ENCODE data around the gene ANKRD33B.
A peak's percentile ranks its signal among the peaks of the same experiment; 100 is the strongest.
"Not testable (repeated sequence)": the region's sequence is repeated elsewhere in the genome, so short reads cannot be mapped to it uniquely, and the experiment has no call there.

Gene ANKRD33B

GRCh38 chr5:10559871-10560270, 4.0 kb upstream of the ANKRD33B start:
- no peak for DNase-seq

GRCh38 chr5:10562201-10563109, 1.4 kb upstream of the ANKRD33B start:
- DNase-seq = no peak

DNA sequence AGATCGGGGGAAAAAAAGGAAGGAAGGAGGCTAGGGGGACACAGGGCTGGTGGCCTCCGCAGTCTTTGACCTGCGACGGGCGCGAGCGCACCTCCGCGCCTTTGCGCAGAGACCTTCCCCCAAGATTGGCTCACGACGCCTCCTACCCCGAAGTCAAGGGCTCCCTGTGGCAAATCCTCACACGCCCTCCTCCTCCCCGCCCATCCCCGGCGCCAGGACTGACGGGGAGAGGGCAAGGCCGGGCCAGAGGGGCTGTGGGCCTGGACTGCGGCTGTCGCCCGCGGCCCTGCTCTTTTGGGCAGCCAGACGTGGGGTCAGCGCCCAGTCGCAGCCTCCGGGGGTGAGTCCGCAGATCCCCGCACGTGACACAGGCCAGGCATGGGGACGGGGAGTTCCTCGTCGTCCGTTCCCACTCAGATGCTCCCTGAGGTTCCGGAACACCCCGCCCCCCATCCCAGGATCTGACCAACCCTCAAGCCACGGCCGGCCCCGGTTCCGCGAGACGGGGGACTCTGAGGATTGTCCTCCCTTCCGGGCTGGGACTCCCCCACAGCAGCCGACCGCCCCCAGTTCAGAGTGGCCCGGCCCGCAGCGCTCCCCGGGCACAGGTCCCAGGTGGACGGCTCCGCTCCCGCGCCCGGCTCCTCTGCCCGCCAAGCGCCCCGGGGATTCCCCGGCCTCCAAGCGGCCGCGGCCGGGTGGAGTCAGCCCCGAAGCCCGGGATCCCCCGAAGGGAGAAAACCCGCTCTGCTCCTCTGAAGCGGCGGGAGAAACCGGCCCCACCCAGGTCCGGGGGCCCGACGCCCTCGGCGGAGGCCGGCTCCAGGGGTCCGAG, 543 bp upstream of the ANKRD33B start:
- peak; percentile 80 for DNase-seq

DNA sequence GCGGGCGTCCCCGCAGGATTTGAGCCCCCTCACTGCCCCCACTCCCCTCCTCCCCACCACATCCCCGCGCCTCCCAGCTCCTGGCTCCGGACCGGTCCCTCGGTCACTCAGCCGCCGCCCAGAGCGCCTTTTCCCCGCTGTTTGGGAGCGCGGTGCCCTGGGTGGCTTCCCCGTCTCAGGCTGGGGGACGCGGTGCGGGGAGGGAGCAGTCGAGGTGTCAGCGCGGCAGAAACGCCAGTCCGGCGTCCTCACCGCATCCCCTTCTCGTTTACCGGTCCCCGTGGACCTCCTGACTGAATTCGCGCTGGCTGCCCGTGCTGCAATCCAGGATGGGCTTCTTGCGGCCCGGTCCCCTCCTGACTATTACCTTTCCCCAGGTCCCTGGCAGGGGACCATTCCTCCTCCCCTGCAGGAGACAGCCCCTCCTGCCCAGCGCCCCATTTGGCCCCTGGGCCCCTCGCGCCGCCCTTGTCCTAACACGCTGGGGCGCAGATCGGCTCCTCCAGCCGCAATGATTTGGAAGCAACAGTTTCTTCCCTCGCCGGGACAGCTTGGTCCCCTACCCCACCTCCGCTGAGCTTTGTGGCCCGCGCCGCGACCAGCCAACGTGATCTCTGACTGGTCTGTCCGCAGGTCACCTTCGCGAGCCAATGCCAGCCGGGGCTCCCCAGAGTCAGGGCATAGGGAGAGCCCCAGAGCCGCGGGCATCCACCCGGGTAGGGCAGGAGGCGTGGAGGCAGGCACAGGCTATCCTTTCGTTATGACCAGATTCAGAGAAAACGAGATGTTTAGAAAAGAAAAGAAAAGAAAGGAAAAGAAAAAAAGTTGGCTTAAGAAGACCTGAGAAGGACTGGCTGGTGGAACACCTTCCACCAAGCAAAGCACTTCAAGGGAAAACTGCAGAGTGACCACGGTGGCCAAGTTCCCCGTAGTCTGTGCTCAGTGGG, 1.2 kb downstream of the ANKRD33B start:
- DNase-seq = peak; percentile 56

GRCh38 chr5:10565785-10566542, 2.1 kb downstream of the ANKRD33B start:
- peak; percentile 59 for DNase-seq

DNA sequence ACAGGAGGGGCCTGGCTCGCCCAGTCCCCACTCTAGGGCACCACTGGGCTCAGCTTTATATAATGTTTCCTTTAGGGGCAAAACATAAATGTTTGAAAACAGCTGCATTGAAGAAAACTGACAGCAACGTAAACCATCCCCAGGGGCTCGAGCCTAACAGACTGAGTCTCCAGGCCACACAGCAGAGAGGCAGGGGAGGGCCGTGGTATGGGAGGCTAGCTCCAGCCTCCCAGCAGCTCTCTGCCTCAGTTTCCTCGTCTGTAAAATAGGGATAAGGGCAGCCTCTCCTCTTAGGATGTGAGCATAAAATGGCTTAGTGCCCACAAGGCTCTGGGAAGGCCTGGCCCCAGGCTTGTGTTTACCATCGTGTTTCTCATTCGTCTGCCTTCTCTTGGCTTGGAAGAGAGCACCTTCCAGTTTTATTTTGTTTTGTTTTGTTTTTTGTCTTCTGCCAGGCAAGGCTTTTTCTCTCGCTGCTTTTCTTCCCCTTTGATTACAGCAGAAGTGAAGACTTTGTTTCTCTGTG, 2.7 kb downstream of the ANKRD33B start:
- no peak for DNase-seq

DNA sequence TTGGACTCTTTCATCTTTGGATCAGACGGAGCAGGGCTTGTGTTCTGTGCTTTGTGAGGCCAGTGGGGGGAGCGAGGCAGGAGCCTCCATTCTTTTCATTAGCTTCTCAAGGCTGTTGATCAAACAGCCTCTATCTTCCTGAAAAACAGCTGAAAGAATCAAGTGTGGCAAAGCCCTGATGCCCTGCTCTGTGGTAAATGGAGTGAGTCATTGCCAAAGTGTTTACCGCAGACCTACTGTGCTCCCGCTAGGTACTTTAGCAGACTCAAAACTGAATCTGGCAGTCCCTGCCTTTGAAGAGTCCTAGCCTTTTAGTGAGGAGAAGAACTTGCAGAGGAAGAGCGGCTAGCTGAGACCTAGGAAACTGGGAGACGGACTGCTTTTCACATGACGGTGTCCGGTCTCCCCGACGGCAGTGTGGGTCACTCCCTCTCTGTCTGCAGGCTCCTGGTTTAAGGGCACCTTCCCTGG, 3.3 kb downstream of the ANKRD33B start:
- DNase-seq = no peak

DNA sequence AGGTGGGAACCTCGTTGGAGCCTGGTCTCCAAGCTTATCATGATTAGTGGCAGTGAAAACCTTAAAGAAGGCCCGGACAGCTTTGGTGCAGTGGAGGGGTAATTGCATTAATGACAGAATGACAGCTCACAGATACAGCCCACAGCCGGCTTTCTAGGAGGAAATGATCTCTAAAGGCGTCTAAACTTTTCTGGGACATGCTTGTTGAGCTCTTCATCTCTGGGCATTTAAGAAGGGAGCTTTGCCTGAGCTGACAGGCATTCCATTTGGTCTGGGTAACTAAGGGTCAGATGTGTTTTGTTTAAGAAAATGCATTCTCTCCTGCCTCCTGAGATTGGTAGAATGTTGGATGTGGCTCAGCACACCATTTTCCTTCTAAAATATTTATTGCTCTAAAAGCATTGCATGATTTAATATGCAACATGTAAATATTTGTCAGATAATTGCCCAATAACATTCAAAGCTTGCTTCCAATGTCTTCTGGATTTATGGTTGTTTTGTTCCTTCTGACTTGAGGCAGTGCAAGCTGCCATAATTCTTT, 4.0 kb downstream of the ANKRD33B start:
- no peak for DNase-seq

DNA sequence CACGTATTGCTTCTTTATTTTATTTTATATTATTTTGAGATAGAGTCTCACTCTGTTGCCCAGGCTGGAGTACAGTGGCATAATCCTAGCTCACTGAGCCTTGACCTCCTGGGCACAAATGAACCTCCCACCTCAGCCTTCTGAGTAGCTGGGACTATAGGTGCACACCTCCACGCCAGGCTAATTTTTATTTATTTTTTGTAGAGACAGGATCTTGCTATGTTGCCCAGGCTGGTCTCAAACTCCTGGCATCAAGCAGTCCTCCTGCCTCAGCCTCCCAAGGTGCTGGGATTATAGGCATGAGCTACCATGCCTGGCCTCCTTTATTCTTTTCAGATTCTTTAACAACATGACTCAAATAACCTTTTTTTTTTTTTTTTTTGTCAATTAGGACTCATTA, 6.7 kb downstream of the ANKRD33B start:
- DNase-seq = not testable (repeated sequence)

DNA sequence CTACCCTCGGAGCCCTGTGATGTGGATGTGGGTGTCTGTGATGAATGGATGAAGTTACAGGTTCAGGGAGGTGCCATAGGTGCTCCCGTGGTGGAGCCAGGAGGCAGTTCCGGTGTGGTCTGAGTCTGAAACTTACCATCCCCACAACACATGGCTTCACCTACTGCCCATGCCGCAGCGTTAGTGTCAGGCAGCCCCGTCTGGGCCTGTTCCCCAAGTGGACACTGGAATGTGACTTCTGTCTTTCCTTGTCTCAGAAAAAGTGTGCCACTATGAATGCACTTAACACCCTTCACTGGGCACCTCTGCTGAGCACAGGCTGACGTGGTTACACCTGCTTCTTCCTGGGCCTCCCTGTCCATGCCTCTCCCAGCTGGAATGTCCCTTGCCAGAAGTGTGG, 8.6 kb downstream of the ANKRD33B start:
- no peak for DNase-seq

DNA sequence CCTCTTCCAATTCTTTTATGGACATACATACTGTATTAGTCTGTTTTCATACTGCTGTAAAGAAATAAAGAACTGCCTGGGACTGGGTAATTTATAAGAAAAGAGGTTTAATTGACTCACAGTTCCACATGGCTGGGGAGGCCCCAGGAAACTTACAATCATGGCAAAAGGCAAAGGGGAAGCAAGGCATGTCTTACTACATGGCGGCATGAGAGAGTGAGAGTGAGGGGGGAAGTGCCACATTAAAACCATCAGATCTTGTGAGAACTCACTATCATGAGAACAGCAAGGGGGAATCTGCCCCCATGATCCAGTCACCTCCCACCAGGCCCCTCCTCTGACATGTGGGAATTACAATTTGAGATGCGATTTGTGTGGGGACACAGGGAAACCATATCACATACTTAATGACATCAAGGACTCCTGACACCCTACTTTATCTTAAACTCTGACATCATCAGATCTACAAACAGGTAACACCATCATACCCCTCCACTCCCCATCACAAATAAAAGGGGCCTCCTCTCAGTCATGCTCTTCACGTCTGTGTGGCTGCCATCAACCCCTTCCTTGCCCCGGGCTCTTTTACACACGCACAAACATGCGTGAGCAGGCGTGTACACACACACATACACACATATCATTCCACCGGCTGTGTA, 9.7 kb downstream of the ANKRD33B start:
- no peak for DNase-seq

- DNase-seq = not testable (repeated sequence)
Measured at GRCh38 chr5:10574879-10575278, 11.0 kb downstream of the ANKRD33B start.

DNA sequence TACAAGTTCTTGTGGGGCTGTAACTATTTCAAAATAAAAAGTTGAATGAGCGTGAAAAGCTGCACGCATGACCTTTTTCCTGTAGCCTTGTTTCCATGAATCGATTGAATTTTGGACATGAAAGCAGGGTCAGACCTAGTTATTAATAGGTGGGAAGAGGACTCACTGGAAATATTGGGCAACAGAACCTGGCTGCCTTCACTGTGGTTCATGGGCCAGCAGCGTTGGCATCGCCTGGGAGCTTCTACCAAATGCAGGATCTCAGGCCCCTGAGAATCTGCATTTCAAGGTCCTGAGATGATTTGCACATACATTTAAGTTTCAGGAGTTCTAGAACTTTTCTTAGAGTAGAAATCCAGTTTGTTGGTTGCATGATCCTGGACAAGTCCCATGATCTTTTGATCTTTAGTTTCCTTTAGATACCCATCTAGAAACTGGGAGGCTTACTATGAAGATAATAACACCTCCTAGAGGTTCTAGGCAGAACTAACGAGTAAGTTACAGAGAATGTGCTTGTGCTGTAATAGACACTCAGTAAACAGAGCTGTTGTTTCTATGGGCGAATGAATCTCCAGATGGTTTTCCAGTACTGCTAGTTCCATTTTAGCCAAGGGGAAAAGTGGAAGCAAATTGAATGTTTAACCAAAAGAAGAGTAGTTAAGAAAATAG, 12.4 kb downstream of the ANKRD33B start:
- peak; percentile 63 for DNase-seq

GRCh38 chr5:10576790-10577189, 12.9 kb downstream of the ANKRD33B start:
- DNase-seq = no peak

- peak; percentile 28 for DNase-seq
Measured at GRCh38 chr5:10577371-10578292, 13.8 kb downstream of the ANKRD33B start.

- no peak for DNase-seq
Measured at GRCh38 chr5:10578293-10578665, 14.4 kb downstream of the ANKRD33B start.

DNA sequence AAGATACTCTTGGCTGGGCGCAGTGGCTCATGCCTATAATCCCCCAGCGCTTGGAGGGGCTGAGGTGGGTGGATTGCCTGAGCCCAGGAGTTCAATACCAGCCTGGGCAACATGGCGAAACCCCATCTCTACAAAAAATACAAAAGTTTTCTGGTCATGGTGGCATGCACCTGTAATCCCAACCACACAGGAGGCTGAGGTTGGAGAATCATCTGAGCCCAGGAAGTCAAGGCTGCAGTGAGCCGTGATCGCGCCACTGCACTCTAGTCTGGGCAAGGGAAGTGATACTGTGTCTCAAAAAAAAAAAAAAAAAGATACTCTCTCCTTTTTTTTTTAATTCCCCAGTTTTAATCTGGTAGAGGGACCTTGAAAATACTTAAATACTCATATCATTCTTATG, 15.0 kb downstream of the ANKRD33B start:
- DNase-seq = no peak

DNA sequence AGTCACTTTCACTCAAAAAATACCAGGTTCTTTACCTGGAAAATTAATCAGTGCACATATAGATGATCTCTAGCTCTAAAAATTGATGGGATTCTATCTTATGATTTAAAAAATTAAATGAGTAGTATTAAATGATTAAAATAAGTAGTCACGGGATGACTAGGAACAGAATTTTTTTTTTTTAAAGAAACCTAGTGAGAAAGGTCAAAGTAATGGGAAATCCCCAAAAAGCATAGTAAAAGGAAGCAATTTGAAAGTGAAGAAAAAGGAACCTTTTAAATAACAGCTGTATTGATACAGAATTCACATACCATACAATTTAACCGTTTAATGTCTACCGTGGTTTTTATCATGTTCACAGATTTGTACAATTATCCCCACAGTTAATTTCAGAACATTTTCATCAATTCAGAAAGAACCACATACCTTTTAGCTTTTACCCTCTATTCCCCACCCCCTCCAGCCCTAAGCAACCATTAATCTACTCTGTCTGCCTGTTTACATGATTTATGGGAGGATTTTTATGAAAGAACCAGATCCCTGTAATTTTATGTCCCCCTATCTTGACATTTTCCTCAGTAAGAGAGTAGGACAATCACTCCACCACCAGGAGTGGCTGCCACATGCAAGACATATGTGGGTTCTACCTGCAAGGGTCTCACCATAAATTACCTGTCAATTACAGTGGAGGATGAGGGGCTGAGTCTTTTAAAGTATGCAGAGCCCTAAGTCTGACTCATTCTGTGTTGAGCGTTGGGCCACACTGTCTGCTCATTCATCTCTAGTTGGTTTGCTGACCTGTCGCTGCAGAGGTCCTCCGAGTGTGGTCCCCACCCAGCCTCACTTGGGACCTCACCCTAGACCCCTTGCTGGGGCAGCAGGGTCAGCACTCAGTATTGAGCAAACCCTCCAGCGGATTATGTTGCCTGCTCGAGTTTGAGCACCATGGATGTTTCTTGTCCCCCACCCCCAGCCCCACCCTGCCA, 16.0 kb downstream of the ANKRD33B start:
- DNase-seq = peak; percentile 68
